ENCODE measurements around the gene ZNF74. TPM values are rescaled to one million over a fixed set of nuclear protein-coding genes. Genes with fewer than 3 reads are reported as not detected.

The ZNF74 gene
- total RNA-seq, 1 experiment from 2014 or later, result 15.6 TPM

DNA sequence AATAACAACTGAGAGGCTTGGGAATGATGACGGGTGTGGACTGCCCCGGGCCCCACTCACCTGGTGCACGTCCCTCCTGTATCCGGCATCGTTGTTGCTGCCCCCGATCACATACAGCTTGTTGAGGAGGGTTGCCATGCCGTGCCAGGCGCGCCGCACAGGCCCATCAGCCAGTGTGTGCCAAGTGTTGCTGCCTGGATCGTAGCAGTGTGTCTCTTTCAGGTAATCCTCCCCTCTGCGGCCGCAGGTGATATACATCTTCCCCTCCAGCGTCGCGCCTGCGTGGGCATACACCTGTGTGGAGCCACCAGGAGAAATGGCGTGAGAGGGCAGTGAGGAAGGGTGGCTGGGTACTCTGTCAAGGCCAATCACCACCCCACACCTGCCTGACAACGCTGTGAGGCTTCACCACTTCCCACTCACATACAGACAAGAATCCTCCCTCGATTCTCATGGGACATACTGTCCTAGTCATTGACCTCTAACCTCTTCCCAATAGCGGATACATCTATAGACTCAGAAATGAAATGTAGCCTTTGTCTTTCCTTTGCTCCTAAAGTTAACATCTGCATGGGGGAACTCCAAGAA, 52.5 kb downstream of the ZNF74 start:
- Mint-ChIP-seq H3K4me3 (ENCODE audit: unreplicated experiment) (no peak overlapping the region), H3K4me1 (ENCODE audit: low read depth, unreplicated experiment) (no peaks in the 10 kb centered on the region), H3K36me3 (ENCODE audit: insufficient read depth, unreplicated experiment) (no peaks in the 10 kb centered on the region), H3K27me3 (ENCODE audit: insufficient read depth, unreplicated experiment) (no peaks in the 10 kb centered on the region), H3K27ac (ENCODE audit: unreplicated experiment) (no peak overlapping the region), H3K9me3 (ENCODE audit: unreplicated experiment) (no peaks in the 10 kb centered on the region)
- Histone ChIP-seq H3K9me3 (no peaks in the 10 kb centered on the region), H3K36me3 (ENCODE audit: control insufficient read depth, insufficient read depth, low read length) (peaks cover 2% of the 10 kb centered on the region; the same call in 1 of the 2 replicates), H3K27me3 (replicated peaks; ENCODE audit: control insufficient read depth, insufficient read depth, low read length) (no peaks in the 10 kb centered on the region), H3K4me1 (no peaks in the 10 kb centered on the region), H3K4me3 (ENCODE audit: low read depth, low read length) (no peak overlapping the region)
- intact Hi-C loops (cut with micrococcal nuclease; ENCODE audit: unreplicated experiment), result no loop called here
- BruUV-seq (replicated peaks), result no TSS peak
- TF ChIP-seq, protein P1, sequence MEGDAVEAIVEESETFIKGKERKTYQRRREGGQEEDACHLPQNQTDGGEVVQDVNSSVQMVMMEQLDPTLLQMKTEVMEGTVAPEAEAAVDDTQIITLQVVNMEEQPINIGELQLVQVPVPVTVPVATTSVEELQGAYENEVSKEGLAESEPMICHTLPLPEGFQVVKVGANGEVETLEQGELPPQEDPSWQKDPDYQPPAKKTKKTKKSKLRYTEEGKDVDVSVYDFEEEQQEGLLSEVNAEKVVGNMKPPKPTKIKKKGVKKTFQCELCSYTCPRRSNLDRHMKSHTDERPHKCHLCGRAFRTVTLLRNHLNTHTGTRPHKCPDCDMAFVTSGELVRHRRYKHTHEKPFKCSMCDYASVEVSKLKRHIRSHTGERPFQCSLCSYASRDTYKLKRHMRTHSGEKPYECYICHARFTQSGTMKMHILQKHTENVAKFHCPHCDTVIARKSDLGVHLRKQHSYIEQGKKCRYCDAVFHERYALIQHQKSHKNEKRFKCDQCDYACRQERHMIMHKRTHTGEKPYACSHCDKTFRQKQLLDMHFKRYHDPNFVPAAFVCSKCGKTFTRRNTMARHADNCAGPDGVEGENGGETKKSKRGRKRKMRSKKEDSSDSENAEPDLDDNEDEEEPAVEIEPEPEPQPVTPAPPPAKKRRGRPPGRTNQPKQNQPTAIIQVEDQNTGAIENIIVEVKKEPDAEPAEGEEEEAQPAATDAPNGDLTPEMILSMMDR (IDR thresholded peaks at IDR 0.05; ENCODE audit: insufficient read depth in 1 of 2, low read depth in 1 of 2, low read length in 1 of 2, severe bottlenecking in 1 of 2, unreplicated experiment in 1 of 2), result no peak
- no peak for DNase-seq
- ChIA-PET POLR2A (no interaction called here), CTCF (no interaction called here)

DNA sequence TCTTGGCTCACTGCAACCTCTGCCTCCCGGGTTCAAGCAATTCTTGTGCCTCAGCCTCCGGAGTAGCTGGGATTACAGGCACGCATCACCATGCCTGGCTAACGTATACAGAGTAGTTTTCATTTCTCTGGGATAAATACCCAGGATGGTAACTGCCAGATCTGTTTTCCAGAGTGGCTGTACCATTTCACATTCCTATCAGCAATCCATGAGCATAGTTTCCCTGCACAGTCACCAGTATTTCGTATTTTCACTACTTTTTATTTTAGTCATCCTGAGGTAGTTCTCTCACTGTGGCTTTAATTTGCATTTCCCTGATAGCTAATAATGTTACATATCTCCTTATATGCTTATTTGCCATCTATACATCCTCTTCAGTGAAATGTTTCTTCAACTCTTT, 54.7 kb downstream of the ZNF74 start:
- Histone ChIP-seq H3K4me3 (ENCODE audit: low read depth, low read length) (no peak overlapping the region), H3K4me1 (no peaks in the 10 kb centered on the region), H3K36me3 (ENCODE audit: control insufficient read depth, insufficient read depth, low read length) (no peaks in the 10 kb centered on the region), H3K27me3 (replicated peaks; ENCODE audit: control insufficient read depth, insufficient read depth, low read length) (no peaks in the 10 kb centered on the region), H3K9me3 (no peaks in the 10 kb centered on the region)
- no peaks in the 10 kb centered on the region for H3K9me3 Mint-ChIP-seq (ENCODE audit: unreplicated experiment)
- H3K27ac Mint-ChIP-seq (ENCODE audit: unreplicated experiment), result no peak overlapping the region
- CTCF ChIA-PET, result no interaction called here
- no peaks in the 10 kb centered on the region for H3K4me1 Mint-ChIP-seq (ENCODE audit: low read depth, unreplicated experiment)
- BruUV-seq (replicated peaks), result no TSS peak
- intact Hi-C loops (cut with micrococcal nuclease; ENCODE audit: unreplicated experiment), result no loop called here
- no peak for DNase-seq
- POLR2A ChIA-PET, result no interaction called here
- peaks cover 5% of the 10 kb centered on the region for H3K36me3 Mint-ChIP-seq (ENCODE audit: insufficient read depth, unreplicated experiment)
- TF ChIP-seq, protein P1 (IDR thresholded peaks at IDR 0.05; ENCODE audit: insufficient read depth in 1 of 2, low read depth in 1 of 2, low read length in 1 of 2, severe bottlenecking in 1 of 2, unreplicated experiment in 1 of 2), result no peak
- H3K4me3 Mint-ChIP-seq (ENCODE audit: unreplicated experiment), result no peak overlapping the region
- H3K27me3 Mint-ChIP-seq (ENCODE audit: insufficient read depth, unreplicated experiment), result no peaks in the 10 kb centered on the region

DNA sequence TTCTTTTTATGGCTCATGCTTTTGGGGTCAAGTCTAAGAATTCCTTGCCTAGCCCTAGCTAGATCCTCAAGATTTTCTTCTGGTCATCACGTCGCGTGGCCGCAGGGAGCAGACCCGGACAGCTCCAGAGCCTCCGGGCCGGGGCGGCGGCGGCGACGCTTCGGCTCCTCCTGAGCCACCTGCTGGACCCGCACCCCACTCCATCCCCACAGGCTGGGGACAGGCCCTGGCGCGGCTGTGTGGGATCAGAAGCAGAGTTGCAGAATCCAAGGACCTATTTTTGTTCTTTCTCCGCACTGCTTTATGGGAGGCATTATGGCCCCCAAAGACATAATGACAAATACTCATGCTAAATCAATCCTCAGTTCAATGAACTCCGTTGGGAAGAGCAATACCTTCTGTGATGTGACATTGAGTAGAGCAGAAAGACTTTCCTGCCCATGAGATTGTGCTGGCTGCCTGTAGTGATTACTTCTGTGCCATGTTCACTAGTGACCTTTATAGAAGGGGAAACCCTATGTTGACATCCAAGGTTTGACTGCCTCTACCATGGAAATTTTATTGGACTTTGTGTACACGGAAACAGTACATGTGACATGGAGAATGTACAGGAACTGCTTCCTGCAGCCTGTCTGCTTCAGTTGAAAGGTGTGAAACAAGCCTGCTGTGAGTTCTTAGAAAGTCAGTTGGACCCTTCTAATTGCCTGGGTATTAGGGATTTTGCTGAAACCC, 56.0 kb downstream of the ZNF74 start:
- TF ChIP-seq, protein P1 (IDR thresholded peaks at IDR 0.05; ENCODE audit: insufficient read depth in 1 of 2, low read depth in 1 of 2, low read length in 1 of 2, severe bottlenecking in 1 of 2, unreplicated experiment in 1 of 2), result no peak
- no peak overlapping the region for H3K27ac Mint-ChIP-seq (ENCODE audit: unreplicated experiment)
- no peak overlapping the region for H3K4me3 Mint-ChIP-seq (ENCODE audit: unreplicated experiment)
- intact Hi-C loops (cut with micrococcal nuclease; ENCODE audit: unreplicated experiment), result no loop called here
- POLR2A ChIA-PET, result no interaction called here
- H3K4me1 Mint-ChIP-seq (ENCODE audit: low read depth, unreplicated experiment), result no peaks in the 10 kb centered on the region
- CTCF ChIA-PET, result interaction anchor here (0.7 kb wide), 1 partner anchor 118 kb away, joined by 4 read pairs; no protein-coding TSS in a partner anchor
- no TSS peak for BruUV-seq (replicated peaks)
- H3K9me3 ChIP-seq, result no peaks in the 10 kb centered on the region
- H3K4me1 ChIP-seq, result no peaks in the 10 kb centered on the region
- peaks cover 11% of the 10 kb centered on the region for H3K36me3 Mint-ChIP-seq (ENCODE audit: insufficient read depth, unreplicated experiment)
- no peaks in the 10 kb centered on the region for H3K27me3 ChIP-seq (replicated peaks; ENCODE audit: control insufficient read depth, insufficient read depth, low read length)
- H3K9me3 Mint-ChIP-seq (ENCODE audit: unreplicated experiment), result no peaks in the 10 kb centered on the region
- no peaks in the 10 kb centered on the region for H3K27me3 Mint-ChIP-seq (ENCODE audit: insufficient read depth, unreplicated experiment)
- no peak overlapping the region for H3K4me3 ChIP-seq (ENCODE audit: low read depth, low read length)
- no peak for DNase-seq
- H3K36me3 ChIP-seq (ENCODE audit: control insufficient read depth, insufficient read depth, low read length), result no peaks in the 10 kb centered on the region

Data from Caco-2 (cell line).